NCI-H460 (cell line): ENCODE measurements around the gene FNDC3B. TPM values are rescaled to one million over a fixed set of nuclear protein-coding genes. Genes with fewer than 3 reads are reported as not detected.

Experiments used
- DNase-seq: peaks from one replicate; pipeline ENCODE4 v3.0.0-alpha.2; 2016; ENCODE audit warnings: low read depth; ENCODE audit errors: extremely low read depth
- total RNA-seq: library from RNA; depleted of rRNA; stranded (reverse); fragments of >200 nt; shearing (Covaris generic); gene quantifications from 2 replicates; pipeline ENCODE4 v1.2.3, GENCODE V29; 2014

Gene FNDC3B
- total RNA-seq, 1 experiment from 2014 or later: 51.4 TPM

DNA sequence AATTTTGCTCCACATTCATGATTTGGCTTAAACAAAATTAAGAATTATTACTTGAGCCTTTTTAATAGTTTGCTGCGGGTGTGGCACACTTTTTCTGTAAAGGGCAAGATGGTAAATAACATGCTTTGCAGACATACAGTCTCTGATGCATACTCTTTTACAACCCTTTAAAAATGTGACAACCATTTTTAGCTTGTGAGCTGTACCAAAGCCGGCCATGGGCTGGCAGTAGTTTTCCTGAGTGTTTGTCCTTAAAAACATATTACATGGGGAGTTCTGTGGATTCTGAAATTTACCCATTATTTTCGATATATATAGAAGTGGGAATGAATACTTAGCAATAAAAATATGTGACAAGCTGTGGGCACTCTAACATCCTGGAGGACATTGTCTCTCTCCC lies 163.4 kb downstream of the FNDC3B start:
- DNase-seq: no peak

DNA sequence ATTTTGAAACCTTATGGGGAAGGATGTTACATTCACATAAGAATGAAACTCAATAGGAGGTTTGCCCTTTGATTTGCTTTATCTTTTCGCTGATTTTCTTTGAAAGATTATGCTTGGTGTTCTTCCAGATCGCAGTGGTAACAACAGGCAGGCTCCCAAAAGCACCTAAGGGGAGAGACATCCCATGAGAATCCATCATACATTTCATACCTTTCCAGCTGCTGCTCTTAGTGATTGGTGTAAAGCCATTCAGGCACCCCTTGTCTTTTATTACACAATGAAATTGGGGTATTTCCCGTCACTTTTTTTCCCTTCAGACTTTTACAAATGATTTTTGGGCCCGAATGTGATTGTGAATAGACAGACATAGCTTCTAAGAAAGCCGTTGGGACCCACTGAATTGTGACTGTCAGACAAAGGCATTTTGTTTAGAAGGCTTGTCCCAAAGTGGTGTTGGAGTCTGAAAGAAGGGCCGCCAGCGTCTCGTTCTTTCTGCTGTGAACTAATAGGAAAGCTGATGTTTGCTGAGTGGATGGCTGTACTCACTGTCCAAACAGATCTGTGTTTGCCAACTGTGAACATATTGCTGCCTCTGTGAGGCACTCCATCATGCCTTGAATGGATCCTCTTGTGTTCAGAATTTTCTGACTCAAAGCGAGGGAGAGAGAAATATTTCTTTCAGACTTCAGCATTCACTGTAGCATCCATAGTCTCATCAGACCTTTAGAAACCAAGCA lies 164.3 kb downstream of the FNDC3B start:
- DNase-seq: no peak

DNA sequence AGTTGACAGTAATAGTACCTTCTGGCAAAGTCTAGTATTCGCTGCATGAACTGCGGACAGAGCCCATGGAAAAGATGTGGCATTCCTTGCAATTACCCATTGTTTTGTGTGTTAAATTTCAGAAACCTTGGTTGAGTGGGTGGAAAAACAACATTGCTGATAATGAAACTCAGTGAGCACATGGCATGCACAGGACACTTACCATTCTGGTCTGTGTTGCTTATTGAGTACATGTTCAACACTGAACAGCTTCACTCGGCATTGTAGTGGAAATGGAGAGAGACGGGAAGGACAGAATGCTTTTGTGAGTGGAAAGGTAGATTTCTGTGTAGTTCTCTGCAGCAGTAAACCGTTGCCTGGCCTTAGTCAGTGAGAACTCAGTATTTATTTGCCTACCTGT lies 165.3 kb downstream of the FNDC3B start:
- DNase-seq: no peak

DNA sequence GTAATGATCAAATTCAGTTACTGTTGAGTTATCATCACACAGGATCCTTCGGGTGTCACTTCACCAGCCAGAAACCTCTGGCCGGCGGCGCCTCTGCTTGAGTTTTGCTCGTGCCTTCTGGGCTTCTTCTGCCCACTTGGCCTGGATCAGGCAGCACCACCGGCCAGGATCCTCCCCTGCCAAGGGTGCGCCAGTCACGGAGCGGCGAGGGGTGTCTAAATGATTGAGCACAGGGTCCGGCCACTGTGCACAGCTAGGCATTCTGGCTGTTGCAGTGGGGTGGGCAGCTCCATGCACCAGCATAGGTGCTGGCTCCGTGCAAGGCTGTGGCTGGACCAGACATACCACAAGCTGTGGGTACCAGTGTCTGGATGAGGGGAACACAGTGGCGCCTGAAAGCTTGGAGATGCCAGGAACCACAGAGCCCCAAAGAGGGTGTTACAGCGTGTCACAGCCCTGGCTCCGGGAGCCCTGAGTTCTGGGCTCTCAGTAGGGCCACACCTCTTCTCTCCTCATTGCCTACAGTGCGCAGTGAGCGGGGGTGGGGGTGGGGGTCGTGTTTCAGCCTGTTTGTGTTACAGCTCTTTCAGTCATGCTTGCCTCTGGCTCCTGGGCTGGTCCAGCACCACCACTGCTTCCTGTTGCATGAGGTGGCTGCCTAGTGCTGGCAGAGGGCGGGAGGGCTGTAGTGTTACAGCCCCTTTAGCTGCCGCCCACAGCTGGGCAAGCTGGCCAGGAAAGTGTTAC lies 169.4 kb downstream of the FNDC3B start:
- DNase-seq: no peak

DNA sequence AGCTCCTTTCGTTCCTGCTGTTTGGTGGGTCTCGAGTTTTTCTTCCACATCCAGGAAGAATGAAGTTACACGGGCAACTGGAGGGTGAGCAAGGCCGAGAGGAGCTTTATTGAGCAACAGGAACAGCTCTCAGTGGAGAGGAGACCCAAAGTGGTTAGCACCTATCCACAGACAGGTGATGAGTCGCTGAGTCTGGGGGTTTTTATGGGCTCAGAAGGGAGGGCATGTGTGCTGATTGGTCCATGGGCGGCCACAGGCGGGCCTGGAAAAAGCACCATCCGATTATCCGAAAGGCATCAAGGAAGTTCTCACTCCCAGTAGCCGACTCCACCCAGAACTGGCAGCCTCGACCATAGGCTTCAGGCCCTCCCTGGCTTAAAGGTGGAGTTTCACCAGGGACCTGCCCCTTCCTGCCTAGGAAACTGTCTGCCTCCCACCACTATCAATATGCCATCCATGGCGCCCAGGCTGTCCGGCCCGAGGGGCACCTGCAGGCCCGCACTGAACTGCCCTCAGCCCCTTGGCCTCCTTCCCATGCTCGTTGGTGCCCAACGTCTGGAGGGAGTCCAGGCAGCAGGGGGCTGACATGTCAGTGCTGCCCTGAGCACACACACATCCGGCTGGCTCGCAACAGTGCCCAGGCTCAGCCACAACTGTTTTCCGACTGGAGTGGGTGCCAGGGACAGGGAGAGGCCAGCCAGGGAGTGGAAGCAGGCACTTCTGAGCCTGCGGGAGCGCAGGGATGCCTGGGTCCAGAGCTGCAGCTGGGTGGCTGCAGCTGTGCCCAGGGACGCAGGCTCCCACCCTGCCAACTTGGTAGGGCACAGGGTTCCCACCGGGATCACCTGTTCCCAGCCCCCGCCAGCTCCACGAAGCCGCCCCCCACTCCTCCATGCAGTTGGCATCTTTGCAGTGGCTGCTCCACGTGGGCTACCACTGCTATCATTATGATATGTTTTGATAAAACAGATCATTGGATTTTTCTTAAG lies 170.2 kb downstream of the FNDC3B start:
- DNase-seq: no peak

DNA sequence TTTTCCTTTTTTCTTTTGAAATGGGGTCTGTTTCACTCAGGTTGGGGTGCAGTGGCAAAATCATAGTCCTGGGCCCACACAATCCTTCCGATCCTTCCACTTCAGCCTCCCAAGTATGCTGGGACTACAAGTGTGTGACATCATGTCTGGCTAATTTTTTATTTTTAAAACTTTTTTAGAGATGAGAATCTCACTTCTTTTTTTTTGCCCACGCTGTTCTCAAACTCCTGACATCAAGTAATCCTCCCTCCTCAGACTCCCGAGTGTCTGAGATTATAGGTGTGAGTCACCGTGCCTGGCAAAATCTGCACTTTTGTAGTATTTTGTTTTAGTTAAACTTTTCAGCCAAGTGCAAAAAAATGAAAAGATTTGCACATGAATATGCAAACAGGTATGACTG lies 171.0 kb downstream of the FNDC3B start:
- DNase-seq: no peak

DNA sequence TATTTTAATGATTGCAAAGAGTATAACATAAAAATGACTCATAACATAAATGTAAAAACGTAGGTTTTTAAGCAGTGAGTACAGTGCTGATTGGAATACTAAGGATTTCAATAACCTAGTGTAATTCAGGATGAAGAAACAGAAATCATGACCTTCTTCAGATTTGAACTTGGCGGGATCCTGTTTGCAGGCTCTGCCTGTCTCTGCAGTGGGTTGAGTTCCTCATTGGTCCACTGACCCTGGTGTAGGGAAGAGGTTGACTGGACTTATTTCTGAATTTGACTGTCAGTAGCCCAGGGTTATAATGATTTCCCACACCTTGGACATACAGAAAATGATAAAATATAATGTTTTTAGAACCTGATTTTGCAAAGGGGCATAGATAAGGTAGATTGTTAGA lies 171.7 kb downstream of the FNDC3B start:
- DNase-seq: no peak

DNA sequence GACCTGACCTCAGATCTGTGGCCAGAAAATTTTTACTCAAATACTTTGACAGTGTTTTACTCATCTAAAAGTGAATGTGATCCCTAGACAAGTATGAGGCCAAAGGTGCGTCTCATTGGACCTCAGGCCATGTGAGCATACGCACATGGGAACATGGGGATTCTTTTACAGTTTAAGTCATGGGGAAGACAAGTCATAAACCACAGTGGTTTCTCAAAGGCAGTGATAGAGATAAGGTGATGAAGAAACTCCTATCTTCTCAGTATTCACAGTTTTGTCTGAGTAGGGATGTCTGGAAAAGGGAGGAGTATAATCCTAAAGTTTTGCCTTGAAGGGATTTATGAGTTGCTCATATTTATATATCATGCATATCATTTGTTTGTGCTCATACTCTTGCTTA lies 173.8 kb downstream of the FNDC3B start:
- DNase-seq: no peak

DNA sequence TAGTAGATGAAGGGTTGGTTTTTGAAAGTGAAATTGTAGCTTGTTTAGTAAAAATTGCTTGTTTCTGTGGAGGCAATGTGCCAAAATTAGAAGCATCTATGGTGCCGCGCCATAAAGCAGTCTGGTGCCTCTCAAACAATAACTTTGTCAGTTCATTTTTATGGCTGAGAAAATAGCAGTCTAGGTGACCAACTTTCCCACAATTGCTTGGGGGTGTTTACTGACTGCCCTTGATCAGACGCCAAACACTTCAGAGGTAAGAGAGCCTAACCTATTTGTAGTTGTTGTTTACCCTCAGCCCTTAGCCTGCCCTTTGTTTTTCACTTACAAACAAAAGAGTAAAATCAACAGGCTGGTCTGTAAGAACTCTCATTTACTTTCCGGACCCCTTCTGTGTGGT lies 174.5 kb downstream of the FNDC3B start:
- no peak for DNase-seq

DNA sequence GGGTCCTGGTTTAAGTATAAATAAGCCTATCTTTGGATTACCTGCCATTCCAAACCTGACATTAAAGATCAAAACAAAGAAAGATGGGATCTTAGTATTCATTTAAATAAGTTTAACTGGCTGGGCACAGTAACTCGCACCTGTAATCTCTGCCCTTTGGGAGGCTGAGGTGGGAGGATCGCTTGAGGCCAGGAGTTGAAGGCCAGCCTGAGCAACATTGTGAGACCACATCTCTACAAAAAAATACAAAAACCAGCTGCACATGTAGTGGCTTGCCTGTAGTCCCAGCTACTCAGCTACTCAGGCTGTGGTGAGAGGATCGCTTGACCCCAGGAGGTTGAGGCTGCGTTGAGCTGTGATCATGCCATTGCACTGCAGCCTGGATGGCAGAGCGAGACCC lies 176.9 kb downstream of the FNDC3B start:
- DNase-seq: no peak

DNA sequence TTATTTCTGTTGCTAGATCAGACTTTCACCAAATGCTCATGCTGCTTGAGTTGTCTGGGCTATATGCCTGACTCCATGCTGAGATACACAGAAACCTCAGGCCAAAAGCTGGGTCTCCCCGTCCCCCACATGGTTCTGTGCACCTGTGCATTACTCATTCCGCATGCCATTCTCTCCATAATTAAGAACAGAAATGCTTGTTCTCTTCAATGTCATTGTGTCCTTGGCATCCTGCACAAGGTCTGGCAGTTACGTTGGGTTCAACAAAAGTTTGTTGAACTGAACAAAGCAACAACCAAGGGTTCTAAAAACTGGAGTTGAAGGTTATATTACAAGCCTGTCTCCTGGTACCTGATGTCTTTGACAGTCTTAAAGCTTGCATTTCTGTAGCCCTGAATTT lies 177.5 kb downstream of the FNDC3B start:
- DNase-seq: no peak

DNA sequence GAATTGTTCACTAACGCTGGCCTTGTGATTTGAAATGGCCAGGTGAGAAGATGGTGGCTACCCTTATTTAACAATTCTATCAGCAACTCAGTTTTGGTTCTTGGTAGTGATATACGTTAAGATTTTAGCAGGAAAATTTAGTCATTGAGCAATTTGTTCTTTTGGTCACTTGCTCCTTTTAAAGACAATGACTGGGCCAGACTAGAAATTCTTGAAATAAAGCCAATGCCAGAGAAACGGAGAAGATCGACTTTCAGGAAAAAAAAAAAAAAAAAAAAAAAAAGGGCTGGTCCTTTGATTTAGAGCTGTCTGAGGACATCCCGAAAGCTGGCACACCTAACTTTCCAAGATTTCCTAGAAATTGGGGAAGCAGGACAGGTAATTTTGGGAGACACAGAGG lies 178.5 kb downstream of the FNDC3B start:
- no peak for DNase-seq

DNA sequence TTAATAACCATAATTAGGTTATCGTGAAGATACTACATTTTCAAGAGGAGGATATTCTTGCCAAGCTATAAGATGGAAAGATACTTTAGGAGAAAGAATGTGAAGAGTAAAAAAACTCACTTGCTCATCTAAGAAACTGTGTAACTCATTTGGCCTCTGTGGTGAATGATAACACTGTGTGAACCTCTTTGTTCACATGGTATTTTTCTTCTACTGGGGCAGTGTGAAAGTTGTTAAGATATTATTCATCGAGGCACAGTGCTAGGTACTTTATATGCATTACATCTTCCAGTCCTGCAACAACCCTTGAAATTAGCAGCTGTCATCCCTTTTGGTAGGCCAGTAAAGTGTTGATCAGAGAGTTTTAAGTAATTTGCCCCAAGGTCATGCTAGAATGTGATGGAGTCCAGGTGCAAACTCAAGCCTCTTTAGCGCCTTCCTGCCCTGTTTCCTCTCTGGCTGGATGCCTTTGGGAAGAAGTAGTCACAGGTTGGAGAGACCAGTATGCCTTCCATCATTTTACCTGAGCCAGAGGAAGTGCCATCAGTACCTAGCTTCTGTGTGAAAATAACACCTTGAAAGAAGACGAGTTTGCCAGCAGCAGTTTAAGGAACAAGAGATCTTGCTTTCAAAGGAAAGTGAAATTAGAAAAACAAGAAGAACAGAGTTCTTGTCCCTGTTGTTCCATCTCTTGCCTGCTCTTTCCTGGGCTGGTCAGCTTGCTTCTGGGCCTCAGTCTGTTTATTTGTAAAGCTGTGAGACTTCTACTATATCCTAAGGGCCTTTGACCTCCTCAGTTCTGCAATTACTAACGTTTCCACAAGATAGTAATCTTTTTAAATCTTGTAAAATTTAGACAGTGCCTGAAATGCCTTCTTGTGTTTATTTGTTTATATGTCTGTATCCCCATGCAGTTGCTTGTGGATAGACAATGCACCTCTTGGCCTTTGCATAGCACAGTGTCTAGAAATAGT lies 179.3 kb downstream of the FNDC3B start:
- no peak for DNase-seq

DNA sequence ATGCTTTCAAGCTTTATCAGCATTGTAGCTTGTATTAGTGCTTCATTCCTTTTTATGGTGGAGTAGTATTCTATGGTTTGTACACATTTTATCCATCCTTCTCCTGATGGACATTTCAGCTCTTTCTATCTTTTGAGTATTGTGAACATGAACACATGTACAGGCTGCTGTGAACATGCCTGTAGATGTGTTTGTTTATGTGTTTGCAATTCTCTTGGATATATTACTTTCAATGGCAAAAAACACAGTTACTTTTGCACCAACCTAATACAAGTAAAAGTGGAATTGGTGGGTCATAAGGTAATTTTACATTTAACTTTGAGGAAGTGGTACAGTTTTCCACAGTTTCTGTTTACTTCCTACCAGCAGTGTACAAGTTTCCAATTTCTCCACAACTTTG lies 180.4 kb downstream of the FNDC3B start:
- no peak for DNase-seq

DNA sequence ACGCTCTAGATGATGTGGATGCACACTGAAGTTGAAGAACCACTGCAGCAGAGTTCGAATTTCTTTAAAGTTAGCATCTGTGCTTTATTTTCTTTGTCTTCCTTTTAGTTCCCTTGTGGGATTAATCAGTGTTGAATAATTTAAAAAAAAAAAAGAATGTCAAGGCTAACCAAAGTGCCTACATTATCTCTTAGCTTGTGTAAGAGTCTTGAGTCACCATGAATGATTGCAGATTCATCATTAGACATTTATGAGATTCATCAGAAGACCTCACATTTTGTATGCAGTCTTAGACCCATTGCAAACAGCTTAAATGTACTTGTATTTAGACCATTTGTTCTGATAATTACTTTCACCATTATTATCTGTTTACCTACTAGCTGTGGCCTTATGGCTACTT lies 182.2 kb downstream of the FNDC3B start:
- no peak for DNase-seq

DNA sequence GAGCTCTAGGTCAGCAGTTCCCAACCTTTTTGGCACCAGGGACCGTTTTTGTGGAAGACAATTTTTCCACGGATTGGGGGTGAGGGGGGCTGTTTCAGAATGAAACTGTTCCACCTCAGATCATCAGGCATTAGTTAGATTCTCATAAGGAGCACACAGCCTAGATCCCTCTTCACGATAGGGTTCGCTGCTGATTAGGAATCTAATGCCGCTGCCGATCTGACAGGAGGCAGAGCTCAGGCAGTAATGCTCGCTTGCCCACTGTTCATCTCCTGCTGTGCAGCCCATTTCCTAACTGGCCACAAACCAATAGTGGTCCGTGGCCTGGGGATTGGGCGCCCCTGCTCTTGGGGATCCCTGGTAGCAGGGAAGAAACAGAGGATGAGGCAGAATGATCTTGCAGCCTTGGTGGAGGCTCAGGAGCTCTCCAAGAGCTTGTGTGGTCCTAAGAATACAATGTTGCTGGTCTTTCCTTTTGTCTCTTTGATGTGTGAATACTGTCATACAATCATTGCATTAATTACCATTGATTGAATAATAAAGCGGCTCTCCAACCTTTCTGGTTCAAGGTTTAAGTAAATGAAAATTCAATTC lies 183.2 kb downstream of the FNDC3B start:
- no peak for DNase-seq

DNA sequence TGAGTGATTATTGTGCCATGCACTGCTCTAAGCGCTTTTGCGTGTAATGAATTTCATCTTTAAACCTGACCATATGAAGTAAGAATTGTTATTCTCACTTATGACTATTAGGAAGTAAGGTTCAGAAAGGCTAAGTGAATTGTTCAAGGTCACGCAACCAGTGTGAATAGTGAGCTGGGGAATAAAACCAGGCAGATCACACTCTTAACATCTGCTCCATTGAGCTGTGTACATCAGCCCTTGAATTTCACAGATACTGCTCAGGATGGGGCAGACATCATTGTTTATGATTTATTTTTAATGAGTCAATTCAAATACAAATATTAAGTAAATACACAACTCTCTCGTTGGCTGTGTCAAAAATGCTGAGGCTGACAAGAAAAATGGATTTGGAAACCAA lies 184.5 kb downstream of the FNDC3B start:
- no peak for DNase-seq

DNA sequence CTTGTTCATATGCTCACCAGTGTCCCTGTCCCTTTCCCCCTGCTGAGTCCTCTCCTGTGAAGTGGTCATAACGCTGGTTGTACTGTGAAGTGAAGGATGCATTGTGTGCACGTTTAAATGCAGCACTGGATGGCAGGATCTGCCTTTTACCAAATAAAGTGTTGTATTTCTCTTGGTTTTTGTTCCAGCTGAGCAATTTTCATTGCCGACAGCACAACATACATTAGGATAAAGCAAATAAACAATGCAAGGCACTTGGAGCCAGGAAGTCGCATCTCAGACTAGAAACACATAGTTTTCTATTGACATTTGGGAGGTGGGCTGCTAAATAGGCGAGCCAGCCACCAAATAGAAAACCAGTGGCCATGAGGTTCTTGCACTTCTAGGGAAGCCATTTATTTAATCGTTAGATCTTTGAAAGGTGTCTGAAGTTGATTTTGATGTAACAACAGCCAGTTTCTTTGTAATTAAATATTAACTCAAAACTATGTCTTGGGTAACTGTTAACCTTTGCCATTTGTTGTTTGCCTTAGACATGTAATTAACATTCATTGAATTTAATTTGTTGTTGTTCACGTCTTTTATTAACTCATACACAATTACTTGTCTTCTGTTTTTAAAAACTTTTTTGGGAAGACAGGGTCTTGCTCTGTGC lies 185.3 kb downstream of the FNDC3B start:
- DNase-seq: no peak

DNA sequence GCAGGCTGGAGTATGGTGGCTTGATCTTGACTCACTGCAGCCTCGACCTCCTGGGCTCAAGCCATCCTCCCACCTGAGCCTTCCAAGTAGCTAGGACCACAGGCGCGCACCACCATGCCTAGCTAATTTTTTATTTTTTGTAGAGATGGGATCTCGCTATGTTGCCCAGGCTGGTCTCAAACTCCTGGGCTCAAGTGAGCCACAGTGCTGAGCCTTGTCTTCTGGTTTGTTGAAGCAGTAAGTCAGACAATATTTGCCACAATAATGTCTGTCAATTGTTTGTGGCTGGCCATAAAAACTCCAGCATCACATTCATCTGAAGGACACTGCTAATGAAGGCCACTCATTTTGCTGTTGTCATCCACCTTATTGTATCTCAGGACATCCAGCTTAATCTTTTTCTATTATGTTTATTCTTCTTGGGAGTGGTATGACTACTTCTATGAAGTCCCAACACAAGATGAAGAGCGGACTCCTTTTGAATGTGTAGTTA lies 185.9 kb downstream of the FNDC3B start:
- DNase-seq: no peak
